HEK293T (cell line): ENCODE data around the gene OGFOD2.
"Not testable (repeated sequence)": the region's sequence is repeated elsewhere in the genome, so short reads cannot be mapped to it uniquely, and the experiment has no call there.

Source experiments
- CTCF ChIA-PET: fragments of 350-600 bp; formaldehyde crosslinking; extraction: SDS; loops from one replicate; lab custom pipeline; 2021; ENCODE audit warnings: antibody characterized with exemption, inconsistent platforms; lab: Yijun Ruan, JAX
- POLR2A ChIA-PET: fragments of 350-600 bp; formaldehyde crosslinking; extraction: SDS; loops from one replicate; lab custom pipeline; 2020; ENCODE audit warnings: antibody characterized with exemption, inconsistent platforms; lab: Yijun Ruan, JAX
- DNase-seq: peaks from one replicate; pipeline ENCODE4 v3.0.0; 2012; ENCODE audit warnings: mixed read lengths; ENCODE audit errors: extremely low spot score
- ARNT ChIP-seq: fragments of 450-650 bp; IDR thresholded peaks from 2 replicates; pipeline ENCODE4 v1.6.1; 2017; ENCODE audit warnings: mild to moderate bottlenecking
- BHLHE40 ChIP-seq: fragments of 450-650 bp; IDR thresholded peaks from 2 replicates; pipeline ENCODE4 v1.6.1; 2016; ENCODE audit warnings: mild to moderate bottlenecking, moderate library complexity, borderline replicate concordance
- CTBP1 ChIP-seq: fragments of 450-650 bp; IDR thresholded peaks from 2 replicates; pipeline ENCODE4 v1.6.1; 2016; ENCODE audit warnings: borderline replicate concordance
- ELF4 ChIP-seq: fragments of 450-650 bp; IDR thresholded peaks from 2 replicates; pipeline ENCODE4 v1.6.1; 2017; ENCODE audit warnings: antibody characterized with exemption
- FOXA1 ChIP-seq: fragments of 450-650 bp; IDR thresholded peaks from 2 replicates; pipeline ENCODE4 v1.6.1; 2016; ENCODE audit warnings: mild to moderate bottlenecking
- FOXK2 ChIP-seq: fragments of 450-650 bp; IDR thresholded peaks from 2 replicates; pipeline ENCODE4 v1.6.1; 2016; ENCODE audit warnings: mild to moderate bottlenecking
- FOXM1 ChIP-seq: fragments of 450-650 bp; IDR thresholded peaks from 2 replicates; pipeline ENCODE4 v1.6.1; 2017; ENCODE audit warnings: mild to moderate bottlenecking, borderline replicate concordance
- HDGF ChIP-seq: fragments of 450-650 bp; IDR thresholded peaks from 2 replicates; pipeline ENCODE4 v1.6.1; 2017; ENCODE audit warnings: antibody characterized with exemption, borderline replicate concordance
- L3MBTL2 ChIP-seq: fragments of 450-650 bp; conservative IDR thresholded peaks from 2 replicates; pipeline ENCODE4 v1.6.1; 2016; ENCODE audit warnings: mild to moderate bottlenecking
- LEF1 ChIP-seq: fragments of 450-650 bp; IDR thresholded peaks from 2 replicates; pipeline ENCODE4 v1.6.1; 2017; ENCODE audit warnings: mild to moderate bottlenecking, borderline replicate concordance
- NFRKB ChIP-seq: fragments of 450-650 bp; IDR thresholded peaks from 2 replicates; pipeline ENCODE4 v1.6.1; 2016; ENCODE audit warnings: mild to moderate bottlenecking, moderate library complexity
- SP1 ChIP-seq: fragments of 450-650 bp; IDR thresholded peaks from 2 replicates; pipeline ENCODE4 v1.6.1; 2017
- SUZ12 ChIP-seq: fragments of 450-650 bp; IDR thresholded peaks from 2 replicates; pipeline ENCODE4 v1.6.1; 2016; ENCODE audit warnings: mild to moderate bottlenecking
- TARDBP ChIP-seq: fragments of 450-650 bp; IDR thresholded peaks from 2 replicates; pipeline ENCODE4 v1.6.1; 2016
- ZNF384 ChIP-seq: fragments of 450-650 bp; IDR thresholded peaks from 2 replicates; pipeline ENCODE4 v1.6.1; 2016
- TF ChIP-seq, protein P1 (sequence below): fragments of 450-650 bp; IDR thresholded peaks from 2 replicates; pipeline ENCODE4 v1.6.1; 2016

OGFOD2 gene

DNA sequence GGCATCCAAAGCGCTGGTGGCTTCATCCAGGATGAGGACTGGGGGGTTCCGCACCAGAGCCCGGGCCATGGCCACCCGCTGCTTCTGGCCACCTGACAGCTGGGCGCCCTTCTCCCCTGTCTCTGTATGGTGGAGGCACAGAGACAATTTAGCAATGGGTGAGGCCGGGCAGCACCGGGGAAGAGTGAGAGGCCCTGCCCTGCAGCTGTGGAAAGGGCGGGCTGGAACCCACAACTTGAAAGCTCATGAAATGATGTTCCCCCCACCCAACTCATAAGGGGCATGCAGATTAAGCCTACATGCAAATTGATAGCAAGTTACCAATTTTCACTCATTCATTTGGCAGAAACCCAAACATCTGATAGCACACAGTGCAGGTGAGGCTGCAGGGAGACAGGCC lies 42.8 kb upstream of the OGFOD2 start:
- POLR2A ChIA-PET = no interaction called here
- TF ChIP-seq CTBP1 (no peak), ELF4 (no peak), NFRKB (no peak), FOXA1 (no peak), BHLHE40 (no peak), FOXM1 (no peak), SP1 (no peak)
- TF ChIP-seq, protein P1, sequence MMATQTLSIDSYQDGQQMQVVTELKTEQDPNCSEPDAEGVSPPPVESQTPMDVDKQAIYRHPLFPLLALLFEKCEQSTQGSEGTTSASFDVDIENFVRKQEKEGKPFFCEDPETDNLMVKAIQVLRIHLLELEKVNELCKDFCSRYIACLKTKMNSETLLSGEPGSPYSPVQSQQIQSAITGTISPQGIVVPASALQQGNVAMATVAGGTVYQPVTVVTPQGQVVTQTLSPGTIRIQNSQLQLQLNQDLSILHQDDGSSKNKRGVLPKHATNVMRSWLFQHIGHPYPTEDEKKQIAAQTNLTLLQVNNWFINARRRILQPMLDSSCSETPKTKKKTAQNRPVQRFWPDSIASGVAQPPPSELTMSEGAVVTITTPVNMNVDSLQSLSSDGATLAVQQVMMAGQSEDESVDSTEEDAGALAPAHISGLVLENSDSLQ = no peak
- no peak for DNase-seq
- CTCF ChIA-PET = no interaction called here

DNA sequence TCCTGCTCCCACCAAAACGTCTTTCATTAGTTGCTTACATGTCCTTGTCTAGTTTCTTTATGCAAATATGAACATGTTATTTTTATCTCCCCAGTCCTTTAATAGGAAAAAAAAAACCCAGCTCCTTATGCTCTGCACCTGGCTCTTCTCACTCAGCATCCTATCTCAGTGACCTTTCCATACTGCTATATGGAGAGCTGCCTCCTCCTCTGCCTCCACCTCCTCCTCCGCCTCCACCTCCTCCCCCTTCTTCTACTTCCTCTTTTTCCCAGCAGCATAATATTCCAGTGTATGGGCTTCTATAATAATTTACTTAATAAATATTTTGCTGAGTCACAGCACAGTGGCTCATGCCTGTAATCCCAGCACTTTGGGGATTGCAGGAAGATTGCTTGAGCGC lies 40.3 kb upstream of the OGFOD2 start:
- ChIA-PET POLR2A (no interaction called here), CTCF (interaction anchor here (0.6 kb wide), 1 partner anchor 11 kb away, joined by 3 read pairs; no protein-coding TSS in a partner anchor)
- no peak for DNase-seq
- no peak for TF ChIP-seq CTBP1
- TF ChIP-seq SUZ12 = no peak
- TF ChIP-seq BHLHE40 = no peak
- no peak for TF ChIP-seq NFRKB
- TF ChIP-seq ELF4 = no peak
- TF ChIP-seq HDGF = no peak
- TF ChIP-seq, protein P1 = no peak
- no peak for TF ChIP-seq ZNF384
- no peak for TF ChIP-seq FOXK2
- TF ChIP-seq TARDBP = no peak
- no peak for TF ChIP-seq SP1
- TF ChIP-seq FOXM1 = no peak

DNA sequence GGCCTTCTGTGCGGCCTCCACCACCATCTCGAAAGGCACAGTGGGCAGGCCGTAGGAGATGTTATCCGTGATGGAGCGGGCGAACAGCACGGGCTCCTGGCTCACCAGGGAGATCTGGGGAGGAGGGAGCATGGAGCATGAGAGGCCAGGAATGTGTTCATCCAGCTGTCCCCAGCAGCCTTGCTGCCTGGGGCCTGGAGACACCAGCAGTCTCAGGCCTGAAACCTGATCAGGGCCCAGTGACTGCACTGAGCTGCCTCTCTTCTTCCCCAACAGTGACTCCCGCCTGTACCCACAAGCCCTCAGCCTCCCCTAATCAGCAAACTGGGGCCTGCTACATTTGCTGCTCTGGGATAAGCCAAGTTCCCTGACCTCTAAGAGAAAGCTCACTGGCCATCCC lies 39.7 kb upstream of the OGFOD2 start:
- no peak for DNase-seq
- POLR2A ChIA-PET = no interaction called here
- CTCF ChIA-PET = interaction anchor here (0.6 kb wide), 1 partner anchor 10 kb away, joined by 3 read pairs; no protein-coding TSS in a partner anchor
- TF ChIP-seq HDGF = no peak
- no peak for TF ChIP-seq SP1
- TF ChIP-seq FOXA1 = no peak
- no peak for TF ChIP-seq NFRKB
- no peak for TF ChIP-seq CTBP1
- TF ChIP-seq SUZ12 = no peak
- TF ChIP-seq ZNF384 = no peak
- TF ChIP-seq BHLHE40 = no peak
- no peak for TF ChIP-seq LEF1
- TF ChIP-seq L3MBTL2 = no peak
- TF ChIP-seq ELF4 = no peak
- TF ChIP-seq ARNT = no peak
- TF ChIP-seq FOXM1 = no peak
- TF ChIP-seq, protein P1 = no peak
- no peak for TF ChIP-seq TARDBP
- TF ChIP-seq FOXK2 = no peak

DNA sequence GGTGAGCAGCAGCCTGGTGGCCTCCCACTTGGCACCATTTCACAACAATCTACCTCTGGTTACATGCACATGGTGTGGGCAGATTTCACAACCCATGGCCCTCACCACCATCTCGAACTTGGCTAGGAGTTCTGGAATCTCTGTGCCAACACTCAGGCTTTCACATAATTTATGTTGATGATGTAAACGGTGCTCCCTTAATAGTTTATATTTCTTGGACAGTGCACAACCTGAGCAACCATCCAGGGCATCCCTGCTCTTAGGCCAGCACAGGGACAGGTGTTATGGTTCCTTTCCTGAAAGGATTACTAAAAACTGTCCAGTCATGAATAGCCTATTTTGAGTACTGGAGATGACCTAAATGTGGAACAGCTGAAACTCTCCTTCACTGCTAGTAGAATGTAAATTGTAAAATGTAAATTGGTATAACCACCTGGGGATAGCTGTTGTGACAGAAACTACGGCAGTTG lies 37.4 kb upstream of the OGFOD2 start:
- CTCF ChIA-PET = no interaction called here
- POLR2A ChIA-PET = no interaction called here
- TF ChIP-seq, protein P1 = no peak
- TF ChIP-seq FOXA1 (no peak), ELF4 (no peak), ARNT (no peak), FOXM1 (no peak), CTBP1 (no peak), TARDBP (no peak), SP1 (no peak), LEF1 (no peak), SUZ12 (no peak), BHLHE40 (no peak), NFRKB (no peak), ZNF384 (no peak), FOXK2 (no peak), L3MBTL2 (no peak), HDGF (no peak)
- DNase-seq = no peak

DNA sequence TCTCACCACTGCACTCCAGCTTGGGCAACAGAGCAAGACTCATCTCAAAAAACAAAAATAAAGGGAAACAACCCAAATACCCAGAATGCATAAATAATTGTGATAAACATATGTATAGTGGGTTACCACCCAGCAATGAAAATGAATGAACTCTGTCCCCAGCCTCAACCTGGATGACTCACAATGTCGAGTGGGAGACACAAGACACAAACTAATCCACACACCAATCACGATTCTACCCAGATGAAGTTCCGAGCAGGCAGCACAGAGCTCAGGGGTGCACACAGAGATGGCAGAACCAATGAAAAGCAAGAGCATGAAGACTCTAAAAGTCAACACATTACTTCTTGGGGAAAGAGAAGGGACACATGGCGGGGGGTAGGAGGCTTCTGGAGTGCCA lies 35.9 kb upstream of the OGFOD2 start:
- TF ChIP-seq ZNF384 = no peak
- TF ChIP-seq L3MBTL2 = no peak
- TF ChIP-seq FOXK2 = no peak
- no peak for TF ChIP-seq NFRKB
- TF ChIP-seq, protein P1 = no peak
- no peak for TF ChIP-seq TARDBP
- TF ChIP-seq LEF1 = no peak
- no peak for TF ChIP-seq BHLHE40
- no peak for TF ChIP-seq ARNT
- no peak for TF ChIP-seq FOXM1
- no peak for TF ChIP-seq CTBP1
- no peak for DNase-seq
- ChIA-PET CTCF (no interaction called here), POLR2A (no interaction called here)

DNA sequence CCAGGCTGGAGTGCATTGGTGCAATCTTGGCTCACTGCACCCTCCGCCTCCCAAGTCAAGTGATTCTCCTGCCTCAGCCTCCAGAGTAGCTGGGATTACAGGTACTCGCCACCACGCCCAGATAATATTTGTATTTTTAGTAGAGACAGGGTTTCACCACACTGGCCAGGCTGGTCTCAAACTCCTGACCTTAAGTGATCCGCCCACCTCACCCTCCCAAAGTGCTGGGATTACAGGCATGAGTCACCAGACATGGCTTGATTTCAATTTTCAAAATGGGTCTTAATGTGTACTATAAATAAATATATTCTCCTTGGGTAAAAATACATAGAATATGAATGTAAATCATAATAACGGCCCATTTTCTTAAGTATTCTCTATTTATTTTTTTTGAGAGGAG lies 33.7 kb upstream of the OGFOD2 start:
- CTCF ChIA-PET, POLR2A ChIA-PET, DNase-seq: not testable (repeated sequence)
